NCI-H1694 (cell line): ENCODE data around the gene QSOX2.

Experiments
- DNase-seq: peaks from one replicate; lab custom pipeline; 2025; lab: John Stamatoyannopoulos, UW

QSOX2 gene

DNA sequence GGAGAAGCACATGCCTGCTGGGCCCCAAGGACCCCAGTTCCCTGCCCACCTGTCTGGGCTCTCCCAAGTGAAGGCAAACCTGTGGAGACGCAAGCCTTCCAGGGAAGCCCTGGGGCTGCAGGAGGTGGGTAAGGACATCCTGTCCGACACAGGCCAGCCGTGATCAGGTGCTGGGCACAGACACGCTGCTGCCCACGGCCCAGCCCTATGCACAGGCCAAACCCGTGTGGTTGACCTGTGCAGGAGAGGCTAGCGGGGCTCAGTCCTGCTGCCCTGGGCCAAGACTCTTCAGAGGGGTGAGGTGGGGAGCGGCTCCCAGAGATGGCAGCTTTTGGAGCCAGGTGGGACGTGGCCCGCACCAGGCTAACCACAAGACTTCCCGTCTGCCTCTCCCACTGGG lies 55.0 kb downstream of the QSOX2 start:
- DNase-seq: no peak

- no peak for DNase-seq
These were observed 55.4 kb downstream of the QSOX2 start for GRCh38 chr9:136190237-136190601.

- DNase-seq: no peak
These were observed 56.0 kb downstream of the QSOX2 start for GRCh38 chr9:136189394-136190236.

- DNase-seq: no peak
These were observed 57.7 kb downstream of the QSOX2 start for GRCh38 chr9:136187683-136188586.

DNA sequence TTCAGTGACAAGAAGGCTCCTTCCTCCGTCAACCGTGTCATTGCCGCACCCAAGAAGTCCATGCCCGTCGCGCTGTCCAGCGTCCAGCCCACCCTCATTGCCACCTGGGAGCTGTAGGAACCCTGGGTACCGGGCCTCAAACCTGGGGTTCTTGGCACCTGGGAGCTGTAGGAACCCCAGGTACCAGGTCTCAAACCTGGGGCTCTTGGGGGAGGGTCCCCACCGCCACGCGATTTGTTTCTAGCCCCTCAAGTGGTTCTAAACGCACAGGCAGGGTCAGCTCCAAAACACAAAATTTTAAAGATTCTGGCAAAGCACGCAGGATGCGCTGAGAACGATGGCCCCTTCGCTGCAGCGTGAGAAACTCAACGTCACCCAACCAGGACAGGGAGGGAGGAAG lies 58.4 kb downstream of the QSOX2 start:
- DNase-seq: no peak

DNA sequence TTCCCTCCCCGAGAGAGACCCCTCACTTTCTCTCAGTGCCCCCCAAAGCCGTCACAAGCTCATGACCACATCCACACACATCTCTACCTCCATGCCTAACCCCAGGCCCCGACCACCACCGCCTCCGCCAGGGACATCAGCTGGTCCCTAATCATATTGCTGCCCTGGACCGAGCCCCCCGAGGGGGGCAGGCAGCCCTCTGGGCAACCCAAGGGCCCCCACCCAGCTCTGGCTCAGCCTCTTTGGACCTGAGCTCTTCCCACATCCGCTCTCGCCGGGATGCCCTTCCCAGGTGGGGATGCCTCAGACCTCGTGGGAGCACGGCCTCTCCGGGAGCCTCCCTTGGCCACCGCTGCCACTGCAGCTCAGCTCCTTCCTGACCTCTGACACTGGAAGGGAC lies 59.2 kb downstream of the QSOX2 start:
- DNase-seq: no peak

DNA sequence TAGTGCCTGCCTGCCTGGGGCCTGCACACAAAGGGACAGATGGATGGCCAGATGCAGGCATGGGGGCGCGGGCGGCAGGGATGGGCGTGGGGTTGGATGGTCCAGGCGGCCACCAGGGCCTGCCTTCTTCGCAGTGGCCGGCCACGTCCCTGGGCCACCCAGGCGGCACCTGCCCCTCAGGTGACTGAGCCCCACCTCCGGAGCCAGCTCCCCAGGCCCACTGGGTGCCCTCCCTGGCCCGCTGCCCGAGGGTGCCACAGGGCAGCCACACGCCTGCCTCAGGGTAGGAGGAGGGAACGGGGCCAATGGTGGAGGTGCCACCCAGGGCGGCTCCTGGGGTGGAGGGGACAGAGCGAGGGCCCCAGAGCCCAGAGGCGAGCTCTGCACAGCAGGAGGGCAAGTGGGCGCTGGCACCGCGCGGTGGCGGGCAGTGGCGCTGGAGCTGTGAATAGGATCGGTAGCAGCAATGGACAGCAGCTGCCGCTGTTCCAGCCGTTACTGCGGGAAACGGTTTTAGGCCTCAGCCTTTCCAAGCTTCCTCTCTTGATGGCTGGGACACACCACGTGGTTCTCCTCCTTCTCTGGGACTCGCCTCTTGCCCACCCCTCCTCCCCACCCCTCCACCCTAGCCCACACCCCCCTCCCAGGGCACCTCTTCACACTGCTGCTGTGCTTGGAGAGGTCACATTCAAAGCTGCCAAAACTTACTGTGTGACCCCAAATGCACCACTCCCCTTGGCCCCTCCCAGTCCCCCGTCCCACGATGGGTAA lies 59.8 kb downstream of the QSOX2 start:
- no peak for DNase-seq

- no peak for DNase-seq
These were observed 60.5 kb downstream of the QSOX2 start for GRCh38 chr9:136185066-136185465.

GRCh38 chr9:136182850-136183422 lies 62.7 kb downstream of the QSOX2 start:
- no peak for DNase-seq

DNA sequence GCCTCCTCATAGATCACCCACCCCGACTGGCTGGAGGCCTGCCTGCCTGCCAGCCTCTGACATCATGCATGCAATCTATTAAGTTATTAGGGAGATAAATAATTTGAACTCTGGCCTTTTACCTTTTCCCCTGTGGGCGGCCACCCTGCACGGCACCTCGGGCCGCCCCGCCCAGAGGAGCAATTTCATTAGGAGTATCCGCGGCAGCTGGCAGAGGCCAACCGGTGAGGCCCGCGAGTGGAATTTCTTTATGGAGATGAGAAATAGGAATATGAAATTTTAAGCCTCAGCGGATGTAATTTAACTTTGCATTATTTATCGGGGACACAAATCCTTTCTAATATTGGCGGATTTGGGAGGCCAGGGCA lies 63.2 kb downstream of the QSOX2 start:
- no peak for DNase-seq

GRCh38 chr9:136181784-136182419 lies 63.7 kb downstream of the QSOX2 start:
- no peak for DNase-seq

DNA sequence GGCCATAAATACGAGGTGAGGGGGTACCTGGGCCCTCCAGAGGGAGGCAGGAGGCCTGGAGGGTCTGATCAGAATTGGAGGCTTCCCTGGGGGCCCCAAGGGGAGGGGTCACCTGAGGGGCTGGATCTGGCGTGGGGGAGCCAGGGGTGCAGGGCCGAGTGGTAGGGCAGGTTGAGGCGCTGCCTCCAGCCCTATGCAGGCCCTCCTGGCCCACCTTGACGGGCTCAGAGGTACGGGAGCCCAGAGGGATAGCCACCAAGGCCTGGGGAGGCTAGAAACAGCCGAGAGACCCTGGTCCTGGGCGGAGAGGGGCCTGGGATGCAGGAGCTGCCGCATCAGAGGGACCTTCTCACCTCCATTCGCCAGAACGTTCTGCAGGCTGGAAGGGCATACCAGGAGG lies 65.0 kb downstream of the QSOX2 start:
- DNase-seq: no peak

GRCh38 chr9:136179761-136180160 lies 65.9 kb downstream of the QSOX2 start:
- no peak for DNase-seq

DNA sequence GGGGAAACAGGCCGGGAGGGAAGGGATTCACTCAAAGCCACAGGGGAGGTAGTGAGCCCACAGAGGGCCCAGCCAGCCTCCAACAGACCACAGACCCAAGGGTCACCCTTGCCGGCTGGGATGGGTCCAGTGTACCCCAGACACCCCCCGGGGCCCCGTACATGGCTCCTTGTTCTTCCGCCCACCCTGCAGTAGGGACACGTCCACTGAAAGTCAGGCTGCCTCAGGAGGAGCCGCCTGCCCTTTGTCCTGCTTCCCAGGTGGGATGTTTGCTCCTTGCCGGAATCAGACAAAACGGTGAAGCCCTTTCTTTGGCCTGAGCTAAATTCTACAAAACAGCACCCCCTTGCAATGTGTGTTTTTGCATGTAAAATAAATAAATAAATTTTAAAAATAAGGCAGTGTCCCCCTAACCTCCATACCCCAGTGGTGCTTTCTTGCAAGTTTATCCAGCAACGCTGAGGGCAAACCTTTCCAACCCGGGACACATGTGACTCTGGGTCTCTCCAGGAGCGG lies 66.5 kb downstream of the QSOX2 start:
- DNase-seq: no peak

DNA sequence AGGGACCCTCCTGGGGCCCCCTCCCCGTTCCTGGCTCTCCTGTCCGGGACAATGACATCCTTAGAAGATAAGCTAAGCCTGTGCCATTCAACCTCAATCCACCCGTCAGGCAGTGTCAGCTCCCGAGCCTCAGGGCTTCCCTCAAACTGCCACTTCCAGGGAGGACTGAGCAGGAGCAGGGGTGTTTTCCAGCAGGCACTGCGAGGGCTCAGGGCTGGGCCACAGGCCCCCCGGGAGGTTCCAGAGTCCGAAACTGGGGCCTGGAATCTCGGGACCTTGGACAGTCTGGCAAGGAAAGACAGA lies 66.9 kb downstream of the QSOX2 start:
- DNase-seq: no peak

DNA sequence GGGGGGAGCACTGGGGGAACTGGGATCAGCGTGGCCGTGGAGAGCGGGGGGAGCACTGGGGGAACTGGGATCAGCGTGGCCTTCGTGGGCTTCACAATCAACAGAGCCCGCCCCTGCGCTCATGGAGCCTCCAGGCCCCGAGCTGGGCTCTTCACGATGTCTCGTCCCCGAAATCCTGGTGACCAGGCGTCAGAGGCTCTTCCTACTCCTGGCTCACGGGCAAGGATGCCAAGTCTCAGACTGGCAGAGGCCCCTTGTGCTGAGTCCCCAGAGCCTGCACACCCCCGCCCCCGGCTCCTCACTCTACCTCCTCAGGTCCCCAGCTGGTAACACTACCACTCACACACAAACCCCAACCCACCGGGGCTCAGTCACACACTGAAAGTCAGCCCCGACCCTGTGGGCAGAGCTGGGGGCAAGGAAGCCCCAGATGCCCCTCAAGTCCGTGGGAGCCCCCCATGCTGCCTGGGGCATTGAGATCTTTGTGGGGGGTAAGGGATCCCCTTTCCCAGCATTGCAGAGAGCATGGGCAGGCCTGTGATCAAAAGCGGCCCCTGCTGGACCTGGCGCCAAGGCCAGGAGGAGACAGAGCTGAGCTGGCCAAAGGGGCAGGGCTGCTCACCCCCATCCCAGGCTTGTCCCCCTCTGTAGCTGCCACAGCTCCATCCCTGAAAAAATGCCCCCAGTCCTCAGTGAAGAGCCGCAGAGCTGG lies 67.4 kb downstream of the QSOX2 start:
- DNase-seq: no peak

DNA sequence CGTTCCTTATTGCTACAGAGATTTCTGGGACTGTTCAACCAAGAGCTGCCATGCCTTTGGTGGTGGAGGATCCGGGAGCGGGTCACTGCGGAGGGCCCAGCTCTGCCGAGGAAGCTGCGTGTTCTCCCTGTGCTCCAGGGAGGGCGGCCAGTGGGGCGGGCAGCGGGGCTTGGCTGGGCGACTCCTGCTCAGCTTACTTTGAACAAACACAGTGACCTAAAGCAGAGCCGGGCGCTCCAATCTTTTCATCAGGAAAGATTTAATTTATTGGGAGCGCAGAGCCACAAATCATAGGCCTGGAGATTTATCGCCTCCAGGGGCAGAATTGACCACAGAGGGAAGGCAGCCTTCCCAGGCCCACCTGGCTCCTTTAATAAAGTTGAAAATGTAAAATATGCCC lies 68.4 kb downstream of the QSOX2 start:
- no peak for DNase-seq

DNA sequence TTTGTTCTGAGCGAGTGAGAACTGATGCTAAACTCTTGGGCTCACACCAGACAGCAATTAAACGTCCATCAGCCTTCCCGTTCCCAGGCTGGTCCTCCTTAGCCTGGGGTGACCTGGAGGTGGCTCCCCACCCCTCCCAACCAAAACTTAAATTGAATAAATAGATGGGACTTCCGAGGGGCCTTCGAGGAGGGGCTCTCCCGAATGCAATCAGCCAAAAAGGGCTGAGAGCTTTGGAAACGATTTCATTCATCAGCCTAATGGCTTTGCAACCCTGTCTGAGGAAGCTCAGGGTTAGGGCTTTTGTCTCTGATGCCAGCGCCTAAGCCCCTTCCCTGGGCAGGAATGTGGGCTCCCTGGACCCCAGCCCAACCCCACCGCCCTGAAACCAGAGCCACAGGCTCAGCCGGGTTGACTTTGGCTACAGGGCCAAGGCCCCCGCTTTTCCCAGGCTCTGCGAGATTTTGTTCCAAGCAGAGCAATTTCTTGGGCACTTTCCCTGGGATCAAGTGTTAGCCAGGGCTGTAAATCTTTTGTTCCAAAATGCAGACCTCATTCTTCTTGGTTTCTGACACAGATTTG lies 69.9 kb downstream of the QSOX2 start:
- no peak for DNase-seq

- DNase-seq: no peak
These were observed 70.6 kb downstream of the QSOX2 start for GRCh38 chr9:136174779-136175615.
